HG02623 (cell line): ENCODE data around the gene PXDN.
"Not testable (repeated sequence)": the region's sequence is repeated elsewhere in the genome, so short reads cannot be mapped to it uniquely, and the experiment has no call there.

Experiments used
- ATAC-seq: cut with Tn5 transposase; IDR thresholded peaks from one replicate; pipeline ENCODE4 v1.9.1; 2021; ENCODE audit warnings: moderate library complexity; ENCODE audit not compliant: unreplicated experiment

The PXDN gene

GRCh38 chr2:1708476-1709334 is 35.6 kb downstream of the PXDN start:
- no peak for ATAC-seq

DNA sequence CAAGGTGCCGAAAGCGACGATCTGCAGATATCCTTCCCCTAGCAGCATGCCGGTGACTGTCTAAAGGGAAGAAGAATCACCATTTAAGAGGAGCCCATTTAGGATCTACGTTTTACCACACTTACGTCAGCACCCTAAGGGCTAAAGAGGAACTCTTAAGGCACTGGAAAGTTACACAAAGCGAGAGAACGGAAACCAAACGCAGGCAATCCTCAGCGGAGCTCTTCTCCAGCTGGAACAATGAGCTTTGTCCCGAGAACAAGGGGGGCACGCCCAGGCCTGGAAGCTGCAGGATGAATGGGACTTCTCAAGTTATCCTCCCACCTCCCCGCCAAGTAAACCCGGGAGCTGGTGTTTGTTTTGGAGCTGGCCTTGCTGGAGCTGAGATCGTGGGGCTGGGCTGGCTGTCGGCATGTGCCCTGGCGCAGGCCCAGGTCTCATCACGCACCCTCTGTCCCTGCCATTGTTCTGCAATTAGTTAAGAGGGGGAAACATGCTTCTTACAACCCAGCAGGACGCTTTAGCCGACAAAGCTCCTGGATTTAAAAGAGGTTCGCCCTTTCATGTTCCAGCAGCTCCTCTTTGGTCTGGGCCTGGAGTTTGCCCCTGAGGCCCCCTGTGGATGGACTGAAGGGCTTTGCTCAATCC is 36.4 kb downstream of the PXDN start:
- no peak for ATAC-seq

GRCh38 chr2:1706089-1706841 is 38.0 kb downstream of the PXDN start:
- not testable (repeated sequence) for ATAC-seq

GRCh38 chr2:1705557-1706076 is 38.7 kb downstream of the PXDN start:
- no peak for ATAC-seq

DNA sequence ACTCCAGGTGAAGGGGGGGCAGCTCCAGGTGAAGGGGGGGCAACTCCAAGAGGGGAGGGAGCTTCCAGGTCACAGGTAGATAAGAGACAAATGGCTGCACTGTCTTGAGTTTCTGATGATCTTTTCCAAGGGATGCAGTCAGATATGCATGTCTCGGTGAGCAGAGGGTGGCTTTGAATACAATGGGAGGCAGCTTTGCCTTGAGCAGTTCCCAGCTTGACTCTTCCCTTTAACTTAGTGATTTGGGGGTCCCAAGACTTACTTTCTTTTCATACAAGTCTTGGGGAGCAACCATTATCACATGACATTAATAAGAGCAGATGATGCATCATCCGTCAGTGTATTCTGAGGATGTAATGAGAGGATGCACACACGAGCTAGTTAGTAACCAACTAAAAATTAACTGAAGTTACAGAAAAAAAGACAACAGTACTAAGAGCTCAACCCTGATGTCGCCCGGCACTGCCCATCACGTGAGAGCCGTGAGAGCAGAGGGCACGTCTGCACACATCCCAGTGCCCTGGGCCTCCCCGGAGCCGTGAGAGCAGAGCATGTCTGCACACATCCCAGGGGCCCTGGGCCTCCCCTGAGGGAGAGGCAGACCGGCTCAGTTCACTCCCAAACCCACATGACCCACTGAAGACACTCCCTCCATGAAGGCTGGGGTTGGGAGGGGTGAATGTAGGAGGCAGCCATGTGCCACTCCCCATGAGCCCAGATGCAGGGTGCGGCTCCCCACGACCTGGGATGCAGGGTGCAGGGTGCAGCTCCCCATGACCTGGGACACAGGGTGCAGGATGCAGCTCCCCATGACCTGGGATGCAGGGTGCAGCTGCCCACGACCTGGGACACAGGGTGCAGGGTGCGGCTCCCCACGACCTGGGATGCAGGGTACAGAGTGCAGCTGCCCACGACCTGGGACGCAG is 39.4 kb downstream of the PXDN start:
- ATAC-seq: no peak

DNA sequence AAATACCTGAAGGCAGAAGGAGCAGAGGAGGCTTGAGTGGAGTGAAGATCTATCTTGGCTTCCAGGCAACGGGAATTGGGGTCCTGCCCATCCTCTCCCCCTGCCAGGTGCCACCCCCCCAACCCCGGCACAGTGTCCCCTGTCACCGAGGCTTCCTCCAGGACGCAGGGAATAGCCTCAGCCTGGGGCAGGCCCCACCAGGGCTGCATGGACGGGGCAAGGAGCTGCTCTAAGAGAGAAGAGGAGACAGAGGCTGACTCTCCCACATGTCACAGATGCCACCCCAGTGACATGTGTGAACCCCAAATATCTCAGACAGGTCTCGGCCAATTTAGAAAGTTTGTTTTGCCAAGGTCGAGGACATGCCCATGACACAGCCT is 42.1 kb downstream of the PXDN start:
- no peak for ATAC-seq

DNA sequence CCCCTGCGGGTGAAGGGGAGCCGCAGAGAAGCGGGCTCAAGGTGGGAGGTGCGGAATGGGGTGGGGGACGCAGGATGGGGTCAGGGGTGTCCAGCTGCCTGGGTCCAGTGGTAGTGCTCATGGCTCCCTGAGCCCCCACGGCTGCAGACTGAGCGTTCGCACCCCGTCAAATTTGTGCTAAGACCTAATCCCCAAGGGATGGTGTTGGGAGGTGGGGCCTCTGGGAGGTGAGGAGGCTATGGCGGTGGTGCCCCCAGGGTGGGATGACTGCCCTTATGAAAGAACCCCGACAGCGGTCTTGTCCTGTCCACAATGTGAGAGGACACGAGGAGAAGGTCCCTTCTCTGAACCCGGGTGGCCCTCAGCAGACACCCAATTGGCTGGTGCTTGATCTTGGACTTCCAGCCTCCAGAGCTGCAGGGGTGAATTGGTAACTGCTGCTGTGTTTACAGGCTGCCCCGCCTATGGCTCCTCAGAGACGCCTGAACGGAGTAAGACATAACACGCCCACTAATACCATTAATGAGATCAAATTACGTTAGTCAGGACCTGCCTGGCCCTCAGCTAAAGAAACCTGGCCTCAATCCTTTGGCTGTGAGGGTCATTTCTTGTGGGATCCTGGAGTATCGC is 42.6 kb downstream of the PXDN start:
- no peak for ATAC-seq

DNA sequence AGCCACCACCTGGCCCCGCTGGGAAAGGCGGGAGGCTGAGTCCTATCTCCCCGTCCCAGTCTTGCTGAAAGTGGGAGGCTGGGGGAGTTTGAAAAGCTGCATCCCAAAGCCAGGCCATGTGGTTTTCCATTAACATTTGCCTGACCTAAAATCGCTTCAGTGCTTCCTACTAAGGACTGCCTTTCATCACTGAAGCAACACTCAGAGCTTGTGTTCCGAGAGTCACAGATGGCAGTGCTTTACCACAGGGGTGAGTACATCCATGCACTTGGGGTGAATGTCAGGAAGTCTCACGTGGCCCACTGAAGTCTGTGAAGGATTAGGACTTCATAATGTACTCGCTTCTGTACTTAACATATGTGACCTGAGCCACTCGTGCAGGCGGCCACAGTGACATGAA is 43.3 kb downstream of the PXDN start:
- no peak for ATAC-seq

DNA sequence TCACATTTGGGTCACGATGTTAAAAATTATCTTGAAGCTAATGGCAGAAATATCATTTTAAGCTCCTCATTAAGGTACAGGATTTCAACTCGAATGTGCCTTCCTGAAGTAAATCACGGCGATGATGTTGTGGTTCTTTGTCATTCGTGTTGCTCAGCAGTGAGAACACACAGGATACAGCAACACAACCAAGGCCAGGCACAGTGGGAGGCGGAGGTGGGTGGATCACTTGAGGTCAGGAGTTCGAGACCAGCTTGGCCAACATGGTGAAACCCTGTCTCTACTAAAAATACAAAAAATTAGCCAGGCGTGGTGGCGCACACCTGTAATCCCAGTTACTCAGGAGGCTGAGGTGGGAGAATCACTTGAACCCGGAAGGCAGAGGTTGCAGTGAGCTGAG is 43.9 kb downstream of the PXDN start:
- not testable (repeated sequence) for ATAC-seq

- ATAC-seq: no peak
Measured at GRCh38 chr2:1698188-1698945, 45.9 kb downstream of the PXDN start.

- ATAC-seq: no peak
Measured at GRCh38 chr2:1697601-1698000, 46.7 kb downstream of the PXDN start.

DNA sequence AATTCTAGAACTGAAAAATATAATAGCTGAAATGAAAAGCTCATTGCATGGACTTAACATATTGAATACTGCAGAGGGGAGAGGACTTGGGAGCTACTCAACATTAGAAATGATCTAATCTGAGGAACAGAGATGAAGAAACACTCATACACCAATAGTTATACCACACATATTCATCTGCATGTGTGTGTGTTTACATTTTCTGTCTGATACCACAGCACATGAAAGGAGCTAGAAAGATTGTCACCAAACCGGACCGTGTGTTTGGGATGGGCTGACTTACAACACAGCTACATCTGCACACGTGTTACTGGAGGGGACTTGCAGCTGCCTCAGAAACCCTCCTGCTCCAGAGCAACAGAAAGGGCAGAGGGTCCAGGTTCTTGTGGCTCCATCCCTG is 47.8 kb downstream of the PXDN start:
- ATAC-seq: no peak

DNA sequence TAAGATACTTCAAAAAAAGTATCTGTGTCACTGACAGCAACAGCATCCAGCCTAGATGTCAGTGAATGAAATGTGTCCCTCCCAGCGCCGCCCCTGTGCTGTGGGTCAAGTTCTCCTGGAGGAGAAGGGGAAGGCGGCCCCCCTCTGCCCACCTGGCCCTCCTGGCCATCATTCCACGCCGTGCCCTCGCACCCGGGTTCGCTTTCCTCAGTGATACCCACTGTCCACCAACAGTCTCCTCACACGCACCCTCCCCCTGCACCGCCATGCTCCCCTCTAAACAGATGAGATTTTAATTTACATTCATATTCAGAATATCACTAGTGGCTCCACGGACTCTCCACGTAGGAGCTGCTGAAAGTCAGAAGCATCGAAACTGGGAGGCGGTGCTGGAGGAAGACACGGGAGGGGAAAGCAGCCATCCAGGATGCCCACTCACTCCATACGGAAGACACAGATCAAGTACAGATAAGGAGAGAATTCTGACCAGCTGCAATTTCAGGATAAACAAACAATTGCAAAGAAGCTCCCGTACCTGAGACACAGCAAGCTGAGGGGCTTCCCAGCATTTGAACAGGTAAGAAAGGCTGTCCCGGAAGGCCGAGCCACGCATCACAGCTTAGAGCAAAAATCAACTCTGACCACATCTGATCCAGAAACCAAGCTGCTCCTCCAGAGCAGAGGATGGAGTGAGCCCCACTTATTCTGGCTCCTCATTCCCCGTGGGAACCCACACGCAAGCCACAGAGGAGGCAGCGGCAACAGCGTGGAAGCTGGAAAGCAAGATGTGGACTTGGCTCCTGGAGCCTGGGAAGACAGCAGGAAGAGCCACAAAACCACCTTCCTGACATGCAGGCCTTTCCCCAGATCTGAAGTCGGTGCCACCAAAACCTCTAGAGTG is 49.7 kb downstream of the PXDN start:
- no peak for ATAC-seq

DNA sequence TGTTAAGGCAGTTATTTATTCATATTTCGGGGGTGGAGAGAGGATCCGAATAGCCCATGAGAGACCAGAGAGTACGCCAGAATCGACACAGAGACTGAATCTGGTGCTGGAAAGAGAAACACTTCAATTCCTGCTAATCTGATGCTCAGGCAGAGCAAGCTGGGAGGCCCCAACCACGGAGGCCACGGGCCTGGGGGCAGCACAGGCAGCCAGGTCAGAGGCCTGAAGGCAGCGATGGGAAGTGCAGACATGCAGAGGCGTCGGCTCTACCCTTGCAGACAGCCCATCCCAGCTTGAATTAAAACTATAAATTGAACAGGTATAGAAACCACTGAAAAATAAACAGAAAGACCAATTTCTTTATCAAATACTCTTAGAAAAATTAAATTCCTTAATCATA is 50.6 kb downstream of the PXDN start:
- ATAC-seq: no peak

GRCh38 chr2:1692342-1692741 is 52.0 kb downstream of the PXDN start:
- ATAC-seq: no peak

- no peak for ATAC-seq
Measured at GRCh38 chr2:1691366-1691765, 52.9 kb downstream of the PXDN start.

GRCh38 chr2:1690056-1690775 is 54.1 kb downstream of the PXDN start:
- no peak for ATAC-seq

GRCh38 chr2:1688859-1689258 is 55.5 kb downstream of the PXDN start:
- ATAC-seq: no peak
